HCT116 (cell line): ENCODE data around the gene DYNLRB2. TPM values are rescaled to one million over a fixed set of nuclear protein-coding genes. Genes with fewer than 3 reads are reported as not detected.

ENCODE experiments used
- ATAC-seq: fragments of 200-7000 bp; cut with Tn5 transposase; 2 replicates; pipeline ENCODE4 v1.9.1; 2020; ENCODE audit warnings: mild to moderate bottlenecking, moderate library complexity
- BruUV-seq: library from RNA; stranded (reverse); fragments of 400-500 nt; replicated peaks from 2 replicates; lab custom pipeline; 2021; lab: Mats Ljungman, UMichigan
- CTCF ChIA-PET: fragments of 300-600 bp; sonication (Branson Sonifier 250); formaldehyde crosslinking; loops from one replicate; lab custom pipeline; 2021; ENCODE audit warnings: antibody characterized with exemption; lab: Charles Lee
- POLR2A ChIA-PET: fragments of 300-600, 350-600 bp; sonication (Branson Sonifier 250); formaldehyde crosslinking; loops from one replicate; lab custom pipeline; 2021; ENCODE audit warnings: antibody characterized with exemption; lab: Charles Lee
- RAD21 ChIA-PET, 2 experiments: fragments of 300-600 bp; sonication (Branson Sonifier 250); formaldehyde crosslinking; loops; one replicate each; lab custom pipeline; 2023; ENCODE audit warnings: low total read pairs in 2 of 2; ENCODE audit not compliant: uncharacterized antibody in 2 of 2, unreplicated experiment in 2 of 2, low non-redundant PET in 1 of 2; lab: Charles Lee
- DNase-seq: peaks from one replicate; pipeline ENCODE4 v3.0.0-alpha.2; 2010; ENCODE audit warnings: low read depth, low spot score
- H2AFZ ChIP-seq: fragments of 200-600 bp; shearing (Covaris generic), sonication (generic); 2 replicates; pipeline ENCODE4 v1.6.1; 2017; ENCODE audit warnings: low read depth, mixed run types, mixed read lengths, antibody characterized with exemption, low read length; ENCODE audit not compliant: poor library complexity, severe bottlenecking
- H3K27ac ChIP-seq: 2 replicates; pipeline ENCODE4 v1.5.1; 2012; ENCODE audit warnings: low read depth, low read length
- H3K27me3 ChIP-seq: fragments of 200-600 bp; sonication (generic); 2 replicates; pipeline ENCODE4 v1.6.1; 2016; ENCODE audit warnings: mixed run types, low read length, mixed read lengths; ENCODE audit not compliant: insufficient read depth
- H3K36me3 ChIP-seq, 2 experiments: fragments of 200-500 bp in 1 of 2; fragments of 200-600 bp in 1 of 2; sonication (Bioruptor generic) in 1 of 2; sonication (generic) in 1 of 2; 2 replicates each; pipeline versions ENCODE4 v1.5.1 to v1.6.1; 2014 to 2016; ENCODE audit warnings: low read length in 2 of 2, inconsistent platforms in 1 of 2, mixed read lengths in 1 of 2, mixed run types in 1 of 2; ENCODE audit not compliant: insufficient read depth in 2 of 2, control insufficient read depth in 1 of 2
- H3K4me1 ChIP-seq, 2 experiments: fragments of 200-600 bp in 1 of 2; sonication (generic) in 1 of 2; 2 replicates each; pipeline versions ENCODE4 v1.5.1 to v1.6.1; 2012 to 2017; ENCODE audit warnings: low read length in 2 of 2, inconsistent platforms in 1 of 2, mild to moderate bottlenecking in 1 of 2, mixed read lengths in 1 of 2, mixed run types in 1 of 2, moderate library complexity in 1 of 2; ENCODE audit not compliant: insufficient read depth in 2 of 2, control insufficient read depth in 1 of 2
- H3K4me2 ChIP-seq: fragments of 200-600 bp; sonication (generic); 2 replicates; pipeline ENCODE4 v1.6.1; 2017; ENCODE audit warnings: mixed run types, low read length, mixed read lengths
- H3K4me3 ChIP-seq, 2 experiments: fragments of 200-600 bp in 1 of 2; sonication (generic) in 1 of 2; replicated peaks in 1 of 2; 2 replicates each; pipeline ENCODE4 v1.5.1; 2011 to 2016; ENCODE audit warnings: low read length in 2 of 2, control low read depth in 1 of 2, low read depth in 1 of 2, mild to moderate bottlenecking in 1 of 2, mixed read lengths in 1 of 2, mixed run types in 1 of 2
- H3K79me2 ChIP-seq: fragments of 200-600 bp; sonication (generic); 2 replicates; pipeline ENCODE4 v1.6.1; 2017; ENCODE audit warnings: mild to moderate bottlenecking, mixed run types, low read length, moderate library complexity, mixed read lengths; ENCODE audit not compliant: insufficient read depth
- H3K9ac ChIP-seq: fragments of 200-600 bp; sonication (generic); 2 replicates; pipeline ENCODE4 v1.6.1; 2016; ENCODE audit warnings: low read length, mixed read lengths
- H3K9me2 ChIP-seq: fragments of 200-600 bp; sonication (generic), shearing (Covaris generic); 2 replicates; pipeline ENCODE4 v1.6.1; 2017; ENCODE audit warnings: mixed run types, mild to moderate bottlenecking, moderate library complexity; ENCODE audit not compliant: insufficient read depth
- H3K9me3 ChIP-seq, 2 experiments: fragments of 200-500 bp in 1 of 2; fragments of 200-600 bp in 1 of 2; sonication (Bioruptor generic) in 1 of 2; sonication (generic) in 1 of 2; 2 replicates each; pipeline ENCODE4 v1.6.1; 2014 to 2017; ENCODE audit warnings: low read length in 2 of 2, mixed read lengths in 2 of 2, inconsistent platforms in 1 of 2, low read depth in 1 of 2, mild to moderate bottlenecking in 1 of 2, mixed run types in 1 of 2, moderate library complexity in 1 of 2; ENCODE audit not compliant: control insufficient read depth in 1 of 2, insufficient read depth in 1 of 2
- H4K20me1 ChIP-seq: fragments of 200-600 bp; sonication (generic), shearing (Covaris generic); 2 replicates; pipeline ENCODE4 v1.6.1; 2017; ENCODE audit warnings: mixed run types, mild to moderate bottlenecking, moderate library complexity; ENCODE audit not compliant: insufficient read depth
- ATF3 ChIP-seq: IDR thresholded peaks from 2 replicates; pipeline ENCODE4 v1.6.1; 2012
- CEBPB ChIP-seq: IDR thresholded peaks from 2 replicates; pipeline ENCODE4 v1.6.1; 2012; ENCODE audit warnings: low read depth
- CTCF ChIP-seq, 3 experiments: fragments of 200-600 bp in 1 of 3; sonication (generic) in 1 of 3; IDR thresholded peaks in 2 of 3; conservative IDR thresholded peaks in 1 of 3; 2 replicates each; pipeline ENCODE4 v1.5.1; 2012 to 2017; ENCODE audit warnings: low read depth in 2 of 3, low read length in 2 of 3, antibody characterized with exemption in 1 of 3, borderline replicate concordance in 1 of 3, control low read depth in 1 of 3, mild to moderate bottlenecking in 1 of 3, mixed read lengths in 1 of 3, mixed run types in 1 of 3, moderate library complexity in 1 of 3; ENCODE audit not compliant: insufficient read depth in 1 of 3
- ELF1 ChIP-seq: IDR thresholded peaks from 2 replicates; pipeline ENCODE4 v1.6.1; 2012; ENCODE audit warnings: low read depth, borderline replicate concordance
- EZH2 ChIP-seq: fragments of 200-600 bp; sonication (generic); IDR thresholded peaks from 2 replicates; pipeline ENCODE4 v1.6.1; 2017; ENCODE audit warnings: antibody characterized with exemption, mixed run types
- MAX ChIP-seq: IDR thresholded peaks from 2 replicates; pipeline ENCODE4 v1.6.1; 2012
- POLR2A ChIP-seq: IDR thresholded peaks from 2 replicates; pipeline ENCODE4 v1.7.0; 2011; ENCODE audit warnings: borderline replicate concordance; ENCODE audit not compliant: insufficient read depth, insufficient read length; ENCODE audit errors: extremely low read depth
- POLR2AphosphoS5 ChIP-seq: IDR thresholded peaks from 2 replicates; pipeline ENCODE4 v1.6.1; 2011; ENCODE audit warnings: mild to moderate bottlenecking, low read depth, low read length, moderate library complexity
- SRF ChIP-seq: IDR thresholded peaks from 2 replicates; pipeline ENCODE4 v1.6.1; 2012; ENCODE audit warnings: low read depth
- YY1 ChIP-seq: IDR thresholded peaks from 2 replicates; pipeline ENCODE4 v1.6.1; 2011; ENCODE audit warnings: low read length, low read depth, moderate library complexity, mild to moderate bottlenecking; ENCODE audit not compliant: insufficient replicate concordance; ENCODE audit errors: extremely low read depth
- ZFX ChIP-seq: fragments of 450-650 bp; IDR thresholded peaks from 2 replicates; pipeline ENCODE4 v1.6.1; 2017
- ZNF274 ChIP-seq: fragments of 200-500 bp; sonication (Bioruptor generic); IDR thresholded peaks from 2 replicates; pipeline ENCODE4 v1.6.1; 2014; ENCODE audit warnings: mild to moderate bottlenecking, low read depth, low read length, inconsistent platforms
- intact Hi-C: fragments of 100-400 bp; cut with micrococcal nuclease; formaldehyde crosslinking; loops from 2 replicates; pipeline ENCODE4 v1.10.0; 2022
- total RNA-seq: library from RNA; stranded (reverse); gene quantifications from one replicate; pipeline ENCODE4 v1.2.1, GENCODE V29; 2021; ENCODE audit not compliant: unreplicated experiment

Gene DYNLRB2
- total RNA-seq, 1 experiment from 2014 or later: not detected

DNA sequence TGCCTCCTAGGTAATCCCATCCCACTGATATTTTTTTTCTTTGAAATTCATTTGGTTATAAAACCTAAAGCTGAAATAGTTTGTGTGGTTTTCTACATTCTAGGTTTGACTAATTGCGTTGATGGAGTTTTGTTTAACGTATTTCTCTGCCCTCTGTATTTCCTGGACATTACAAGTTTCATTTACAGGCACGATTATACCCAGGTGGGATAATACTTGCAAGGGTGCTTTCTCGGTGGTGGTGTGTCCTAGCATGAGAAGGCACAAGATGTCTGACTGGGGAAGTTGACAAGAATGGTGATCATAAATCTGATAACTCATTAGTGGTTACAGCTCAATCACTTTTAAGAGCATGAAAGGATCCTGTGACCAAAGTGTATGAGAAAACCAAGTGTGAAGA is 45.0 kb downstream of the DYNLRB2 start:
- ATAC-seq (no peak), DNase-seq (no peak)
- no peaks in the 10 kb centered on the region for H3K79me2 ChIP-seq
- no peak overlapping the region for H3K27ac ChIP-seq
- no peak overlapping the region for H3K4me2 ChIP-seq
- BruUV-seq: no TSS peak
- no peak overlapping the region for H3K9ac ChIP-seq
- TF ChIP-seq EZH2 (no peak), POLR2A (no peak), CTCF (IDR thresholded peaks at IDR 0.05 in 2 of 3, conservative IDR thresholded peaks at IDR 0.05 in 1 of 3; ENCODE audit: borderline replicate concordance in 1 of 3, insufficient read depth in 1 of 3, low read depth in 2 of 3, low read length in 2 of 3) (no peak), ZFX (no peak), ATF3 (no peak), ZNF274 (no peak), POLR2AphosphoS5 (no peak), ELF1 (no peak), CEBPB (no peak), MAX (no peak), YY1 (no peak), SRF (no peak)
- H3K27me3 ChIP-seq: no peaks in the 10 kb centered on the region
- H2AFZ ChIP-seq: no peak overlapping the region
- H4K20me1 ChIP-seq: no peaks in the 10 kb centered on the region
- no peak overlapping the region for H3K4me3 ChIP-seq
- intact Hi-C loops: no loop called here
- no peaks in the 10 kb centered on the region for H3K36me3 ChIP-seq
- no peaks in the 10 kb centered on the region for H3K4me1 ChIP-seq
- CTCF ChIA-PET: no interaction called here
- H3K9me3 ChIP-seq: peaks cover 5% of the 10 kb centered on the region in 2 experiments; a peak in 2 of 4 replicates
- RAD21 ChIA-PET: no interaction called here
- no peaks in the 10 kb centered on the region for H3K9me2 ChIP-seq
- POLR2A ChIA-PET: no interaction called here
